ENCODE data around the gene PLD1. TPM values are rescaled to one million over a fixed set of nuclear protein-coding genes. Genes with fewer than 3 reads are reported as not detected.
"Not testable (repeated sequence)": the region's sequence is repeated elsewhere in the genome, so short reads cannot be mapped to it uniquely, and the experiment has no call there.

PLD1 gene
- polyA plus RNA-seq, 2 donors: 26.0 to 31.9 TPM

- Histone ChIP-seq H3K4me1 (ENCODE audit: control insufficient read depth in 2 of 2, insufficient read depth in 2 of 2, low read length in 1 of 2) (peaks cover 0 to 9% of the 10 kb centered on the region in 2 donors), H3K36me3 (ENCODE audit: control insufficient read depth in 2 of 2, insufficient read depth in 2 of 2, low read length in 1 of 2) (no peaks in the 10 kb centered on the region), H3K4me3 (ENCODE audit: low read depth in 1 of 2, low read length in 2 of 2) (no peak overlapping the region), H3K9me3 (ENCODE audit: control insufficient read depth in 2 of 2, insufficient read depth in 1 of 2, low read depth in 1 of 2, low read length in 1 of 2) (no peaks in the 10 kb centered on the region), H3K27me3 (ENCODE audit: control insufficient read depth in 1 of 2, insufficient read depth in 2 of 2, low read length in 2 of 2) (no peaks in the 10 kb centered on the region), H3K27ac (ENCODE audit: low read depth in 2 of 2, low read length in 1 of 2) (peak overlapping the region; percentile 89 to 93)
- WGBS, 2 donors: 55 to 65% methylated on average over 5 of the region's 5 CpGs
These were observed 56.4 kb downstream of the PLD1 start for GRCh38 chr3:171753665-171754408.

- H3K4me1 ChIP-seq (ENCODE audit: control insufficient read depth in 2 of 2, insufficient read depth in 2 of 2, low read length in 1 of 2): peaks cover 0 to 9% of the 10 kb centered on the region in 2 donors
- H3K27me3 ChIP-seq (ENCODE audit: control insufficient read depth in 1 of 2, insufficient read depth in 2 of 2, low read length in 2 of 2): no peaks in the 10 kb centered on the region
- 32 to 35% methylated on average over 5 of the region's 5 CpGs for WGBS, 2 donors
- H3K27ac ChIP-seq (ENCODE audit: low read depth in 2 of 2, low read length in 1 of 2): peak overlapping the region; percentile 89 to 93
- H3K4me3 ChIP-seq (ENCODE audit: low read depth in 1 of 2, low read length in 2 of 2): no peak overlapping the region
- no peaks in the 10 kb centered on the region for H3K36me3 ChIP-seq (ENCODE audit: control insufficient read depth in 2 of 2, insufficient read depth in 2 of 2, low read length in 1 of 2)
- H3K9me3 ChIP-seq (ENCODE audit: control insufficient read depth in 2 of 2, insufficient read depth in 1 of 2, low read depth in 1 of 2, low read length in 1 of 2): no peaks in the 10 kb centered on the region
These were observed 57.2 kb downstream of the PLD1 start for GRCh38 chr3:171753025-171753472.

GRCh38 chr3:171752329-171752728 is 58.0 kb downstream of the PLD1 start:
- Histone ChIP-seq H3K4me1 (ENCODE audit: control insufficient read depth in 2 of 2, insufficient read depth in 2 of 2, low read length in 1 of 2) (peaks cover 0 to 9% of the 10 kb centered on the region in 2 donors), H3K4me3 (ENCODE audit: low read depth in 1 of 2, low read length in 2 of 2) (no peak overlapping the region), H3K9me3 (ENCODE audit: control insufficient read depth in 2 of 2, insufficient read depth in 1 of 2, low read depth in 1 of 2, low read length in 1 of 2) (no peaks in the 10 kb centered on the region), H3K27me3 (ENCODE audit: control insufficient read depth in 1 of 2, insufficient read depth in 2 of 2, low read length in 2 of 2) (no peaks in the 10 kb centered on the region), H3K36me3 (ENCODE audit: control insufficient read depth in 2 of 2, insufficient read depth in 2 of 2, low read length in 1 of 2) (no peaks in the 10 kb centered on the region), H3K27ac (ENCODE audit: low read depth in 2 of 2, low read length in 1 of 2) (peak overlapping the region; percentile 59 to 86)
- 69 to 84% methylated on average over 2 of the region's 2 CpGs for WGBS, 2 donors

GRCh38 chr3:171749124-171749523 is 61.2 kb downstream of the PLD1 start:
- Histone ChIP-seq H3K36me3 (ENCODE audit: control insufficient read depth in 2 of 2, insufficient read depth in 2 of 2, low read length in 1 of 2) (peaks cover 0 to 7% of the 10 kb centered on the region in 2 donors), H3K4me1 (ENCODE audit: control insufficient read depth in 2 of 2, insufficient read depth in 2 of 2, low read length in 1 of 2) (peaks cover 0 to 4% of the 10 kb centered on the region in 2 donors), H3K9me3 (ENCODE audit: control insufficient read depth in 2 of 2, insufficient read depth in 1 of 2, low read depth in 1 of 2, low read length in 1 of 2) (no peaks in the 10 kb centered on the region), H3K4me3 (ENCODE audit: low read depth in 1 of 2, low read length in 2 of 2) (no peak overlapping the region), H3K27me3 (ENCODE audit: control insufficient read depth in 1 of 2, insufficient read depth in 2 of 2, low read length in 2 of 2) (no peaks in the 10 kb centered on the region), H3K27ac (ENCODE audit: low read depth in 2 of 2, low read length in 1 of 2) (no peak overlapping the region)
- WGBS, 2 donors: 40 to 63% methylated on average over 1 of the region's 1 CpG

GRCh38 chr3:171748064-171748924 is 62.0 kb downstream of the PLD1 start:
- WGBS, 2 donors: 50 to 57% methylated on average over 7 of the region's 7 CpGs
- peaks cover 0 to 7% of the 10 kb centered on the region in 2 donors for H3K36me3 ChIP-seq (ENCODE audit: control insufficient read depth in 2 of 2, insufficient read depth in 2 of 2, low read length in 1 of 2)
- no peaks in the 10 kb centered on the region for H3K27me3 ChIP-seq (ENCODE audit: control insufficient read depth in 1 of 2, insufficient read depth in 2 of 2, low read length in 2 of 2)
- no peak overlapping the region for H3K4me3 ChIP-seq (ENCODE audit: low read depth in 1 of 2, low read length in 2 of 2)
- H3K9me3 ChIP-seq (ENCODE audit: control insufficient read depth in 2 of 2, insufficient read depth in 1 of 2, low read depth in 1 of 2, low read length in 1 of 2): no peaks in the 10 kb centered on the region
- H3K4me1 ChIP-seq (ENCODE audit: control insufficient read depth in 2 of 2, insufficient read depth in 2 of 2, low read length in 1 of 2): peaks cover 1 to 8% of the 10 kb centered on the region in 2 donors
- H3K27ac ChIP-seq (ENCODE audit: low read depth in 2 of 2, low read length in 1 of 2): no peak overlapping the region

GRCh38 chr3:171747223-171747920 is 62.9 kb downstream of the PLD1 start:
- Histone ChIP-seq H3K36me3 (ENCODE audit: control insufficient read depth in 2 of 2, insufficient read depth in 2 of 2, low read length in 1 of 2) (peaks cover 0 to 7% of the 10 kb centered on the region in 2 donors), H3K27ac (ENCODE audit: low read depth in 2 of 2, low read length in 1 of 2) (no peak overlapping the region), H3K4me3 (ENCODE audit: low read depth in 1 of 2, low read length in 2 of 2) (no peak overlapping the region), H3K4me1 (ENCODE audit: control insufficient read depth in 2 of 2, insufficient read depth in 2 of 2, low read length in 1 of 2) (peaks cover 2 to 8% of the 10 kb centered on the region in 2 donors), H3K27me3 (ENCODE audit: control insufficient read depth in 1 of 2, insufficient read depth in 2 of 2, low read length in 2 of 2) (no peaks in the 10 kb centered on the region), H3K9me3 (ENCODE audit: control insufficient read depth in 2 of 2, insufficient read depth in 1 of 2, low read depth in 1 of 2, low read length in 1 of 2) (no peaks in the 10 kb centered on the region)
- 73 to 83% methylated on average over 2 of the region's 2 CpGs for WGBS, 2 donors

GRCh38 chr3:171746320-171747222 is 63.7 kb downstream of the PLD1 start:
- H3K36me3 ChIP-seq (ENCODE audit: control insufficient read depth in 2 of 2, insufficient read depth in 2 of 2, low read length in 1 of 2); H3K4me3 ChIP-seq (ENCODE audit: low read depth in 1 of 2, low read length in 2 of 2); H3K4me1 ChIP-seq (ENCODE audit: control insufficient read depth in 2 of 2, insufficient read depth in 2 of 2, low read length in 1 of 2); H3K9me3 ChIP-seq (ENCODE audit: control insufficient read depth in 2 of 2, insufficient read depth in 1 of 2, low read depth in 1 of 2, low read length in 1 of 2); H3K27ac ChIP-seq (ENCODE audit: low read depth in 2 of 2, low read length in 1 of 2); H3K27me3 ChIP-seq (ENCODE audit: control insufficient read depth in 1 of 2, insufficient read depth in 2 of 2, low read length in 2 of 2): not testable (repeated sequence)
- WGBS, 2 donors: 92 to 93% methylated on average over 11 of the region's 11 CpGs

GRCh38 chr3:171745577-171746319 is 64.5 kb downstream of the PLD1 start:
- H3K4me1 ChIP-seq (ENCODE audit: control insufficient read depth in 2 of 2, insufficient read depth in 2 of 2, low read length in 1 of 2): peaks cover 2 to 8% of the 10 kb centered on the region in 2 donors

More at GRCh38 chr3:171745577-171746319, 64.5 kb downstream of the PLD1 start:
- 93 to 97% methylated on average over 40 of the region's 40 CpGs for WGBS, 2 donors
- peaks cover 0 to 7% of the 10 kb centered on the region in 2 donors for H3K36me3 ChIP-seq (ENCODE audit: control insufficient read depth in 2 of 2, insufficient read depth in 2 of 2, low read length in 1 of 2)
- H3K4me3 ChIP-seq (ENCODE audit: low read depth in 1 of 2, low read length in 2 of 2): no peak overlapping the region
- H3K9me3 ChIP-seq (ENCODE audit: control insufficient read depth in 2 of 2, insufficient read depth in 1 of 2, low read depth in 1 of 2, low read length in 1 of 2): no peaks in the 10 kb centered on the region
- H3K27me3 ChIP-seq (ENCODE audit: control insufficient read depth in 1 of 2, insufficient read depth in 2 of 2, low read length in 2 of 2): no peaks in the 10 kb centered on the region
- H3K27ac ChIP-seq (ENCODE audit: low read depth in 2 of 2, low read length in 1 of 2): no peak overlapping the region
